ENCODE results near the gene COMMD10. TPM values are rescaled to one million over a fixed set of nuclear protein-coding genes. Genes with fewer than 3 reads are reported as not detected.

Gene COMMD10
- total and polyA plus RNA-seq, 2 of the 8 experiments (the other 6 are each of a cell fraction or from before 2014, with no cell fraction given): 16.5 to 43.4 TPM

- ChIA-PET POLR2A (ENCODE audit: partially characterized antibody) (no interaction called here), CTCF (ENCODE audit: partially characterized antibody) (no interaction called here)
- no peak overlapping the region for H3K4me2 ChIP-seq (ENCODE audit: insufficient read depth in 1 of 2, low read depth in 2 of 2, low read length in 2 of 2)
- H3K23ac ChIP-seq (ENCODE audit: insufficient read length): no peak overlapping the region
- no peak overlapping the region for H2BK12ac ChIP-seq (ENCODE audit: low read depth, low read length)
- peaks cover 0 to 2% of the 10 kb centered on the region in 2 experiments for H4K20me1 ChIP-seq (replicated peaks in 1 of 2; ENCODE audit: control insufficient read depth in 1 of 2, insufficient read depth in 2 of 2, low read length in 2 of 2)
- no peak overlapping the region for H2AK5ac ChIP-seq (ENCODE audit: low read depth, low read length)
- H3K27me3 ChIP-seq (replicated peaks in 1 of 4; ENCODE audit: control insufficient read depth in 3 of 4, extremely low read depth in 1 of 4, insufficient read depth in 3 of 4, low read length in 3 of 4): no peaks in the 10 kb centered on the region
- no peak overlapping the region for H3K27ac ChIP-seq (ENCODE audit: low read depth, low read length)
- H4K5ac ChIP-seq (ENCODE audit: insufficient read length, low read depth, low read length): no peak overlapping the region
- H3K23me2 ChIP-seq (ENCODE audit: low read depth, low read length): peaks cover 4% of the 10 kb centered on the region
- H2BK20ac ChIP-seq (ENCODE audit: low read length): no peak overlapping the region
- no peak overlapping the region for H3K14ac ChIP-seq (ENCODE audit: insufficient read length)
- no peaks in the 10 kb centered on the region for H3K9me3 ChIP-seq (ENCODE audit: insufficient read depth in 2 of 2, low read depth in 1 of 2, low read length in 1 of 2)
- H3K4ac ChIP-seq (replicated peaks; ENCODE audit: insufficient read length, low read depth, low read length): no peak overlapping the region
- H2BK120ac ChIP-seq (replicated peaks; ENCODE audit: low read depth, low read length): no peak overlapping the region
- H3K9ac ChIP-seq (replicated peaks in 1 of 4; ENCODE audit: extremely low read depth in 1 of 4, low read depth in 3 of 4, low read length in 3 of 4): no peak overlapping the region
- H2BK15ac ChIP-seq (ENCODE audit: low read length): no peak overlapping the region
- H3K36me3 ChIP-seq (ENCODE audit: control insufficient read depth in 2 of 4, insufficient read depth in 4 of 4, low read length in 3 of 4): peaks cover 2 to 21% (median 8%) of the 10 kb centered on the region in 4 experiments; a peak in 7 of 8 replicates
- H3K4me3 ChIP-seq (ENCODE audit: extremely low read depth in 1 of 4, insufficient read depth in 2 of 4, low read depth in 3 of 4, low read length in 4 of 4): no peak overlapping the region
- H3K56ac ChIP-seq (replicated peaks; ENCODE audit: insufficient read length, low read depth, low read length): no peak overlapping the region
- H4K8ac ChIP-seq (ENCODE audit: extremely low read depth, insufficient read depth, low read length): no peak overlapping the region
- no peaks in the 10 kb centered on the region; the same call in 1 of the 2 replicates for H3K79me1 ChIP-seq (ENCODE audit: low read depth, low read length)
- no peak overlapping the region for H2AFZ ChIP-seq (ENCODE audit: low read length)
- peaks cover 3 to 7% (median 6%) of the 10 kb centered on the region in 4 experiments; a peak in 4 of 7 replicates for H3K4me1 ChIP-seq (replicated peaks in 1 of 4; ENCODE audit: control insufficient read depth in 3 of 4, insufficient read depth in 4 of 4, low read length in 3 of 4)
- no peak overlapping the region for H4K91ac ChIP-seq (replicated peaks; ENCODE audit: insufficient read length, low read length)
- no peak overlapping the region for H2BK5ac ChIP-seq (ENCODE audit: low read depth, low read length)
- DNase-seq (ENCODE audit: low read depth in 1 of 2, low spot score in 2 of 2): no peak
- FAIRE-seq: no peak
- H3K79me2 ChIP-seq (ENCODE audit: control insufficient read depth in 1 of 2, insufficient read depth in 2 of 2, low read length in 2 of 2): peaks cover 0 to 34% of the 10 kb centered on the region in 2 experiments; a peak in 3 of 4 replicates
- H3K18ac ChIP-seq (ENCODE audit: extremely low read depth, low read length): no peak overlapping the region
- TF ChIP-seq CBX5 (IDR thresholded peaks at IDR 0.05; ENCODE audit: low read depth, low read length): no peak
- no peak for TF ChIP-seq SIX5 (IDR thresholded peaks at IDR 0.05; ENCODE audit: low read depth, low read length)
- no peak for TF ChIP-seq FOSL1 (IDR thresholded peaks at IDR 0.05; ENCODE audit: insufficient read depth, low read depth, low read length)
- no peak for TF ChIP-seq CHD2 (IDR thresholded peaks at IDR 0.05; ENCODE audit: low read length)
- TF ChIP-seq POLR2A (IDR thresholded peaks at IDR 0.05; ENCODE audit: control extremely low read depth in 1 of 2, low read depth in 2 of 2, low read length in 2 of 2): no peak
- TF ChIP-seq, protein P1, sequence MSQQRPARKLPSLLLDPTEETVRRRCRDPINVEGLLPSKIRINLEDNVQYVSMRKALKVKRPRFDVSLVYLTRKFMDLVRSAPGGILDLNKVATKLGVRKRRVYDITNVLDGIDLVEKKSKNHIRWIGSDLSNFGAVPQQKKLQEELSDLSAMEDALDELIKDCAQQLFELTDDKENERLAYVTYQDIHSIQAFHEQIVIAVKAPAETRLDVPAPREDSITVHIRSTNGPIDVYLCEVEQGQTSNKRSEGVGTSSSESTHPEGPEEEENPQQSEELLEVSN (IDR thresholded peaks at IDR 0.05): no peak
- TF ChIP-seq YY1 (IDR thresholded peaks at IDR 0.05; ENCODE audit: low read depth, low read length): no peak
- no peak for TF ChIP-seq ASH2L (IDR thresholded peaks at IDR 0.05; ENCODE audit: low read length)
- TF ChIP-seq, protein P2, sequence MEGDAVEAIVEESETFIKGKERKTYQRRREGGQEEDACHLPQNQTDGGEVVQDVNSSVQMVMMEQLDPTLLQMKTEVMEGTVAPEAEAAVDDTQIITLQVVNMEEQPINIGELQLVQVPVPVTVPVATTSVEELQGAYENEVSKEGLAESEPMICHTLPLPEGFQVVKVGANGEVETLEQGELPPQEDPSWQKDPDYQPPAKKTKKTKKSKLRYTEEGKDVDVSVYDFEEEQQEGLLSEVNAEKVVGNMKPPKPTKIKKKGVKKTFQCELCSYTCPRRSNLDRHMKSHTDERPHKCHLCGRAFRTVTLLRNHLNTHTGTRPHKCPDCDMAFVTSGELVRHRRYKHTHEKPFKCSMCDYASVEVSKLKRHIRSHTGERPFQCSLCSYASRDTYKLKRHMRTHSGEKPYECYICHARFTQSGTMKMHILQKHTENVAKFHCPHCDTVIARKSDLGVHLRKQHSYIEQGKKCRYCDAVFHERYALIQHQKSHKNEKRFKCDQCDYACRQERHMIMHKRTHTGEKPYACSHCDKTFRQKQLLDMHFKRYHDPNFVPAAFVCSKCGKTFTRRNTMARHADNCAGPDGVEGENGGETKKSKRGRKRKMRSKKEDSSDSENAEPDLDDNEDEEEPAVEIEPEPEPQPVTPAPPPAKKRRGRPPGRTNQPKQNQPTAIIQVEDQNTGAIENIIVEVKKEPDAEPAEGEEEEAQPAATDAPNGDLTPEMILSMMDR (IDR thresholded peaks at IDR 0.05; ENCODE audit: control extremely low read depth in 1 of 3, insufficient read depth in 1 of 3, low read depth in 1 of 3, low read length in 3 of 3): no peak
- no peak for TF ChIP-seq CHD1 (IDR thresholded peaks at IDR 0.05; ENCODE audit: low read depth, low read length)
Observed at GRCh38 chr5:116088062-116088461, 3.2 kb downstream of the COMMD10 start.

Measured in H1 (cell line).